B cell (primary cell): ENCODE results near the gene CLEC7A. TPM values are rescaled to one million over a fixed set of nuclear protein-coding genes. Genes with fewer than 3 reads are reported as not detected.

Source experiments
- ATAC-seq: fragments of 200-7000 bp; cut with Tn5 transposase; one replicate; pipeline ENCODE4 v1.10.0; 2021; ENCODE audit warnings: low read depth, mild to moderate bottlenecking, moderate number of reproducible peaks, moderate library complexity
- CTCF ChIA-PET: fragments of 350-600 bp; sonication (Branson Sonifier 250); formaldehyde crosslinking; loops from one replicate; lab custom pipeline; 2021; ENCODE audit warnings: antibody characterized with exemption, inconsistent platforms; lab: Charles Lee
- POLR2A ChIA-PET: fragments of 350-600 bp; sonication (Branson Sonifier 250); formaldehyde crosslinking; loops from one replicate; lab custom pipeline; 2021; ENCODE audit warnings: antibody characterized with exemption; lab: Charles Lee
- DNase-seq: peaks from one replicate; pipeline ENCODE4 v3.0.0; 2013
- H2AFZ ChIP-seq: 2 replicates; pipeline ENCODE4 v1.6.1; 2012; ENCODE audit warnings: mild to moderate bottlenecking, low read depth, low read length; ENCODE audit not compliant: insufficient read depth, poor library complexity, severe bottlenecking
- H3K27ac ChIP-seq, 2 donors: 1 replicate in 1 of 2; 2 replicates in 1 of 2; pipeline ENCODE4 v1.5.1; 2012 to 2013; ENCODE audit warnings: low read length in 2 of 2, mild to moderate bottlenecking in 2 of 2, moderate library complexity in 1 of 2
- H3K27me3 ChIP-seq, 4 experiments: fragments of 200-600 bp in 1 of 4; sonication (generic) in 1 of 4; replicated peaks in 1 of 4; 1 replicate in 2 of 4; 2 replicates in 2 of 4; pipeline versions ENCODE4 v1.6.1 to v1.7.0; 2013 to 2016; ENCODE audit warnings: low read length in 3 of 4, mild to moderate bottlenecking in 2 of 4, mixed read lengths in 1 of 4, moderate library complexity in 1 of 4; ENCODE audit not compliant: insufficient read depth in 4 of 4, control insufficient read depth in 3 of 4; ENCODE audit errors: control extremely low read depth in 1 of 4
- H3K36me3 ChIP-seq, 2 experiments: replicated peaks in 1 of 2; 1 replicate in 1 of 2; 2 replicates in 1 of 2; pipeline versions ENCODE4 v1.6.1 to v1.7.1; 2013; ENCODE audit warnings: low read length in 1 of 2; ENCODE audit not compliant: insufficient read depth in 2 of 2, control insufficient read depth in 1 of 2; ENCODE audit errors: control extremely low read depth in 1 of 2, extremely low read depth in 1 of 2
- H3K4me1 ChIP-seq, 2 donors: fragments of 200-600 bp in 1 of 2; sonication (generic) in 1 of 2; 1 replicate in 1 of 2; 2 replicates in 1 of 2; pipeline versions ENCODE4 v1.5.1 to v1.6.1; 2013 to 2017; ENCODE audit warnings: low read length in 2 of 2; ENCODE audit not compliant: control insufficient read depth in 2 of 2, insufficient read depth in 2 of 2
- H3K4me2 ChIP-seq: replicated peaks from 2 replicates; pipeline ENCODE3; 2012; ENCODE audit warnings: mild to moderate bottlenecking, low read depth, low read length; ENCODE audit not compliant: poor library complexity, severe bottlenecking
- H3K4me3 ChIP-seq, 5 experiments: fragments of 200-600 bp in 1 of 5; sonication (generic) in 1 of 5; 1 replicate in 3 of 5; 2 replicates in 2 of 5; pipeline versions ENCODE4 v1.5.1 to v1.7.0; 2011 to 2016; ENCODE audit warnings: low read length in 4 of 5, mild to moderate bottlenecking in 4 of 5, low read depth in 2 of 5, control low read depth in 1 of 5, moderate library complexity in 1 of 5; ENCODE audit not compliant: insufficient read depth in 1 of 5; ENCODE audit errors: control extremely low read depth in 1 of 5, extremely low read depth in 1 of 5
- H3K79me2 ChIP-seq: fragments of 200-600 bp; sonication (generic); one replicate; pipeline ENCODE4 v1.6.0; 2016; ENCODE audit warnings: low read length; ENCODE audit not compliant: control insufficient read depth, insufficient read depth
- H3K9ac ChIP-seq: fragments of 200-600 bp; sonication (generic); 2 replicates; pipeline ENCODE4 v1.6.1; 2017; ENCODE audit warnings: mild to moderate bottlenecking, low read length, moderate library complexity
- H3K9me3 ChIP-seq, 3 donors: one replicate each; pipeline versions ENCODE4 v1.6.1 to v1.7.1; 2013; ENCODE audit warnings: low read length in 2 of 3; ENCODE audit not compliant: control insufficient read depth in 2 of 3, insufficient read depth in 1 of 3; ENCODE audit errors: control extremely low read depth in 1 of 3
- H4K20me1 ChIP-seq: 2 replicates; pipeline ENCODE4 v1.6.0; 2012; ENCODE audit warnings: mild to moderate bottlenecking, low read length; ENCODE audit not compliant: insufficient read depth, control insufficient read depth, poor library complexity, severe bottlenecking
- H3K27ac Mint-ChIP-seq: one replicate; pipeline ENCODE4 v1.8.0; 2021; ENCODE audit warnings: mixed read lengths
- H3K27me3 Mint-ChIP-seq: one replicate; pipeline ENCODE4 v1.8.0; 2021; ENCODE audit warnings: mixed read lengths
- H3K4me1 Mint-ChIP-seq: one replicate; pipeline ENCODE4 v1.8.0; 2021; ENCODE audit warnings: mixed read lengths
- H3K4me3 Mint-ChIP-seq: one replicate; pipeline ENCODE4 v1.8.0; 2021; ENCODE audit warnings: mixed read lengths
- H3K9me3 Mint-ChIP-seq: one replicate; pipeline ENCODE4 v1.8.0; 2022; ENCODE audit warnings: mixed read lengths; ENCODE audit not compliant: insufficient read depth
- EZH2 ChIP-seq: IDR thresholded peaks from 2 replicates; pipeline ENCODE4 v1.6.1; 2012; ENCODE audit warnings: borderline replicate concordance, low read depth, mild to moderate bottlenecking, moderate library complexity, low read length; ENCODE audit not compliant: insufficient read depth, poor library complexity, severe bottlenecking
- WGBS: methylation state at CpG from one replicate; pipeline ENCODE4 v1.1.5; 2013; ENCODE audit warnings: missing lambda C conversion rate; ENCODE audit not compliant: insufficient coverage; 5-methylcytosine and 5-hydroxymethylcytosine counted together
- intact Hi-C: fragments of 100-400 bp; cut with micrococcal nuclease; formaldehyde crosslinking; loops from one replicate; pipeline ENCODE4 v1.10.0; 2022
- polyA plus RNA-seq: library from polyadenylated mRNA; depleted of rRNA; stranded (reverse); fragments of >200 nt; gene quantifications from 2 replicates; pipeline ENCODE4 v1.2.3, GENCODE V29; 2012
- total RNA-seq, 2 donors: library from RNA; stranded (reverse); fragments of 120-200 nt in 1 of 2; gene quantifications; 1 replicate in 1 of 2; 2 replicates in 1 of 2; pipeline versions ENCODE4 v1.2.3 to v1.2.4, GENCODE V29; 2013 to 2022
- TF ChIP-seq, protein P1 (sequence below): fragments of 200-600 bp; IDR thresholded peaks from one replicate; pipeline ENCODE4 v1.8.0; 2022; ENCODE audit warnings: antibody characterized with exemption, mild to moderate bottlenecking

The CLEC7A gene
- total and polyA plus RNA-seq, 2 donors (not counting 1 experiment from before 2014, with no cell fraction given), result 0.67 to 2.4 TPM

- no peak overlapping the region for H2AFZ ChIP-seq
- H3K9ac ChIP-seq, result no peak overlapping the region
- peaks cover 0 to 11% (median 0%) of the 10 kb centered on the region in 3 donors for H3K9me3 ChIP-seq
- no peak overlapping the region for H3K4me3 Mint-ChIP-seq
- H3K27me3 ChIP-seq, result peaks cover 0 to 16% (median 12%) of the 10 kb centered on the region in 4 experiments
- H3K36me3 ChIP-seq, result no peaks in the 10 kb centered on the region
- no peak for DNase-seq
- H3K27me3 Mint-ChIP-seq, result peaks cover 35% of the 10 kb centered on the region
- CTCF ChIA-PET, result interaction anchor here (0.8 to 1.6 kb wide), 2 partner anchors 12 to 15 kb away, joined by 3 read pairs; no protein-coding TSS in a partner anchor
- no peak overlapping the region for H3K4me3 ChIP-seq
- peaks cover 18 to 21% of the 10 kb centered on the region in 2 donors for H3K4me1 ChIP-seq
- WGBS, result 57% methylated on average over 1 of the region's 3 CpGs
- H3K9me3 Mint-ChIP-seq, result no peaks in the 10 kb centered on the region
- no peaks in the 10 kb centered on the region for H4K20me1 ChIP-seq
- H3K4me2 ChIP-seq, result no peak overlapping the region
- H3K27ac Mint-ChIP-seq, result no peak overlapping the region
- intact Hi-C loops, result no loop called here
- POLR2A ChIA-PET, result interaction anchor here (0.6 kb wide), 1 partner anchor 207 kb away, joined by 5 read pairs; no protein-coding TSS in a partner anchor
- H3K27ac ChIP-seq, result no peak overlapping the region
- H3K79me2 ChIP-seq, result no peaks in the 10 kb centered on the region
- TF ChIP-seq, protein P1, sequence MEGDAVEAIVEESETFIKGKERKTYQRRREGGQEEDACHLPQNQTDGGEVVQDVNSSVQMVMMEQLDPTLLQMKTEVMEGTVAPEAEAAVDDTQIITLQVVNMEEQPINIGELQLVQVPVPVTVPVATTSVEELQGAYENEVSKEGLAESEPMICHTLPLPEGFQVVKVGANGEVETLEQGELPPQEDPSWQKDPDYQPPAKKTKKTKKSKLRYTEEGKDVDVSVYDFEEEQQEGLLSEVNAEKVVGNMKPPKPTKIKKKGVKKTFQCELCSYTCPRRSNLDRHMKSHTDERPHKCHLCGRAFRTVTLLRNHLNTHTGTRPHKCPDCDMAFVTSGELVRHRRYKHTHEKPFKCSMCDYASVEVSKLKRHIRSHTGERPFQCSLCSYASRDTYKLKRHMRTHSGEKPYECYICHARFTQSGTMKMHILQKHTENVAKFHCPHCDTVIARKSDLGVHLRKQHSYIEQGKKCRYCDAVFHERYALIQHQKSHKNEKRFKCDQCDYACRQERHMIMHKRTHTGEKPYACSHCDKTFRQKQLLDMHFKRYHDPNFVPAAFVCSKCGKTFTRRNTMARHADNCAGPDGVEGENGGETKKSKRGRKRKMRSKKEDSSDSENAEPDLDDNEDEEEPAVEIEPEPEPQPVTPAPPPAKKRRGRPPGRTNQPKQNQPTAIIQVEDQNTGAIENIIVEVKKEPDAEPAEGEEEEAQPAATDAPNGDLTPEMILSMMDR, result no peak
- no peak for TF ChIP-seq EZH2
- ATAC-seq, result no peak
- H3K4me1 Mint-ChIP-seq, result peaks cover 34% of the 10 kb centered on the region
Observed at GRCh38 chr12:10155966-10156365, 26.0 kb upstream of the CLEC7A start.

- H3K4me2 ChIP-seq, result peak overlapping the region; percentile 90
Observed at GRCh38 chr12:10154145-10154496, 24.1 kb upstream of the CLEC7A start.

More at GRCh38 chr12:10154145-10154496, 24.1 kb upstream of the CLEC7A start:
- WGBS, result no CpG with 5 or more reads among the region's 6 CpGs
- H3K4me3 Mint-ChIP-seq, result peak overlapping the region; percentile 92
- no peaks in the 10 kb centered on the region for H3K9me3 Mint-ChIP-seq
- Histone ChIP-seq H3K27ac (no peak overlapping the region), H3K36me3 (no peaks in the 10 kb centered on the region), H2AFZ (peak overlapping the region; percentile 76), H3K4me1 (peaks cover 12 to 14% of the 10 kb centered on the region in 2 donors), H3K9ac (peak overlapping the region; percentile 69), H4K20me1 (no peaks in the 10 kb centered on the region), H3K4me3 (peak overlapping the region in 4 of 5 experiments; percentile 32 to 79 (median 62)), H3K79me2 (no peaks in the 10 kb centered on the region), H3K9me3 (peaks cover 0 to 11% (median 0%) of the 10 kb centered on the region in 3 donors), H3K27me3 (peaks cover 0 to 16% (median 12%) of the 10 kb centered on the region in 4 experiments)
- ChIA-PET POLR2A (no interaction called here), CTCF (interaction anchor here (0.8 to 1.1 kb wide), 2 partner anchors 16 to 36 kb away, joined by 4 read pairs; no protein-coding TSS in a partner anchor)
- no peak for DNase-seq
- no peak for TF ChIP-seq EZH2
- TF ChIP-seq, protein P1, result no peak
- intact Hi-C loops, result no loop called here
- H3K27ac Mint-ChIP-seq, result no peak overlapping the region
- peaks cover 22% of the 10 kb centered on the region for H3K4me1 Mint-ChIP-seq
- H3K27me3 Mint-ChIP-seq, result peaks cover 35% of the 10 kb centered on the region
- ATAC-seq, result no peak
